ENCODE results near the gene NINJ1.

- TF ChIP-seq POLR2AphosphoS5 (IDR thresholded peaks at IDR 0.05; ENCODE audit: low read depth, low read length) = no peak
- TF ChIP-seq CTCF (IDR thresholded peaks at IDR 0.05; ENCODE audit: control extremely low read depth in 1 of 3, insufficient read depth in 1 of 3, low read depth in 1 of 3, low read length in 3 of 3) = no peak
- no peak for TF ChIP-seq JUN (IDR thresholded peaks at IDR 0.05; ENCODE audit: low read depth, low read length)
- TF ChIP-seq POLR2A (IDR thresholded peaks at IDR 0.05; ENCODE audit: control extremely low read depth in 1 of 2, low read depth in 2 of 2, low read length in 2 of 2) = no peak
- TF ChIP-seq NRF1 (IDR thresholded peaks at IDR 0.05; ENCODE audit: low read depth, low read length) = no peak
- TF ChIP-seq YY1 (IDR thresholded peaks at IDR 0.05; ENCODE audit: low read depth, low read length) = no peak
- TF ChIP-seq CEBPB (IDR thresholded peaks at IDR 0.05; ENCODE audit: low read depth, low read length) = no peak
- TF ChIP-seq BACH1 (IDR thresholded peaks at IDR 0.05; ENCODE audit: low read length) = no peak
- TF ChIP-seq SRF (IDR thresholded peaks at IDR 0.05; ENCODE audit: low read depth, low read length) = no peak
- no peak for TF ChIP-seq SUZ12 (IDR thresholded peaks at IDR 0.05; ENCODE audit: low read length)
- no peak for TF ChIP-seq GTF2F1 (IDR thresholded peaks at IDR 0.05; ENCODE audit: borderline replicate concordance, low read depth, low read length)
- TF ChIP-seq CHD2 (IDR thresholded peaks at IDR 0.05; ENCODE audit: low read length) = no peak
- no peak for TF ChIP-seq POU5F1 (IDR thresholded peaks at IDR 0.05; ENCODE audit: low read depth, low read length)
- TF ChIP-seq RAD21 (IDR thresholded peaks at IDR 0.05 in 1 of 2, conservative IDR thresholded peaks at IDR 0.05 in 1 of 2; ENCODE audit: low read depth in 2 of 2, low read length in 2 of 2) = no peak
Measured at GRCh38 chr9:93127395-93127911, 6.6 kb downstream of the NINJ1 start.

All from H1 (cell line).